ENCODE measurements around the gene LARP6. TPM values are rescaled to one million over a fixed set of nuclear protein-coding genes. Genes with fewer than 3 reads are reported as not detected.
"Not testable (repeated sequence)": the region's sequence is repeated elsewhere in the genome, so short reads cannot be mapped to it uniquely, and the experiment has no call there.

LARP6 gene
- total RNA-seq, 1 donor from 2014 or later: 135 TPM

DNA sequence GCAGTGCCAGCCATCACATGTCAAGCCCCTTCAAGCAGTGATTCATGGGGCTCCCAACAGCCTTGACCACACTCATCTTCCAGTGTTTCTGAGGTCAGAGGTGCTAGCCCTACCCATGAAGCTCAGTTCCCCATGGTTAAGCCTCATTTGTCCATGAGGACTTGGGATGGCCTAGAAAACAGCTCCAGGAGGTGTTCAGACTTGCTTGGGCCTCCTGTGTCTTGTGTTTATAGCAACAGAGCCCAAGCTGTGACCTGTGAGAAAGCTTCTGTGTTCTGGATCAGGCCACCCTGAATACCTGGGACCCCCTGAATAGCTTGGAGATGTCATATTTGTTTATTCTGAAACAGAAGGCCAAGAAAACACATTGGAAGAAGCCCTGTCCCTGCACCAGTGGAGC, 36.7 kb downstream of the LARP6 start:
- TF ChIP-seq CTCF (IDR thresholded peaks at IDR 0.05): no peak
- H3K27me3 Mint-ChIP-seq (ENCODE audit: low read depth): no peaks in the 10 kb centered on the region
- no peak overlapping the region for H3K27ac Mint-ChIP-seq (ENCODE audit: unreplicated experiment)
- no peaks in the 10 kb centered on the region for H3K9me3 Mint-ChIP-seq (ENCODE audit: low read depth)
- no peak for DNase-seq (ENCODE audit: low spot score)
- no peak overlapping the region for H3K4me3 Mint-ChIP-seq (ENCODE audit: unreplicated experiment)
- no peaks in the 10 kb centered on the region for H3K36me3 Mint-ChIP-seq (ENCODE audit: low read depth)
- H3K4me1 Mint-ChIP-seq (ENCODE audit: low read depth): peaks cover under 1% of the 10 kb centered on the region

DNA sequence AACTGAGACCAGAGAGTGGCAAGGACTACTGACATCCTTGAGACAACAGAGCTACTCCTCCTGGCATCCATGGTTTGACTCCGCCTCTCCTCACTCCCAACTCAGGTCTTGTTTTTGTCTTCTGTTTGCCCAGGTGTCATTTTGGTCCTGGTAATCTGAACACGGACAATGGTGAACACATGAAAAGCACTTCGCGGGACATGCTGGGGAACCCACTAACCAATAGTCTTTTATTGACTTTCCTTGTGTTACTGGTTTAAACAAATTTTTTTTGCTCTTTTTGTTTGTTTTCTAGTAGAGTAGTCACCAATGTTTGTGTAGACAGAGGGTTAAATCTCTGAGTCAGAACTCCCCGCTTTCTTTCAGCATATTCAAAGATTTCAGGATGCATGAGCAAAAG, 38.4 kb downstream of the LARP6 start:
- H3K4me3 Mint-ChIP-seq (ENCODE audit: unreplicated experiment): no peak overlapping the region
- H3K4me1 Mint-ChIP-seq (ENCODE audit: low read depth): peaks cover 6% of the 10 kb centered on the region
- no peaks in the 10 kb centered on the region for H3K9me3 Mint-ChIP-seq (ENCODE audit: low read depth)
- no peak for TF ChIP-seq CTCF (IDR thresholded peaks at IDR 0.05)
- H3K36me3 Mint-ChIP-seq (ENCODE audit: low read depth): no peaks in the 10 kb centered on the region
- H3K27me3 Mint-ChIP-seq (ENCODE audit: low read depth): no peaks in the 10 kb centered on the region
- H3K27ac Mint-ChIP-seq (ENCODE audit: unreplicated experiment): no peak overlapping the region
- DNase-seq (ENCODE audit: low spot score): no peak

GRCh38 chr15:70815011-70815410, 38.9 kb downstream of the LARP6 start:
- peaks cover 11% of the 10 kb centered on the region for H3K4me1 Mint-ChIP-seq (ENCODE audit: low read depth)
- H3K4me3 Mint-ChIP-seq (ENCODE audit: unreplicated experiment); H3K9me3 Mint-ChIP-seq (ENCODE audit: low read depth); H3K36me3 Mint-ChIP-seq (ENCODE audit: low read depth); DNase-seq (ENCODE audit: low spot score); H3K27me3 Mint-ChIP-seq (ENCODE audit: low read depth); H3K27ac Mint-ChIP-seq (ENCODE audit: unreplicated experiment): not testable (repeated sequence)

GRCh38 chr15:70812827-70813364, 41.1 kb downstream of the LARP6 start:
- H3K27ac Mint-ChIP-seq (ENCODE audit: unreplicated experiment): no peak overlapping the region
- no peaks in the 10 kb centered on the region for H3K36me3 Mint-ChIP-seq (ENCODE audit: low read depth)
- H3K4me1 Mint-ChIP-seq (ENCODE audit: low read depth): peaks cover 22% of the 10 kb centered on the region
- H3K27me3 Mint-ChIP-seq (ENCODE audit: low read depth): no peaks in the 10 kb centered on the region
- no peak for TF ChIP-seq CTCF (IDR thresholded peaks at IDR 0.05)
- no peak for DNase-seq (ENCODE audit: low spot score)
- H3K4me3 Mint-ChIP-seq (ENCODE audit: unreplicated experiment): no peak overlapping the region
- H3K9me3 Mint-ChIP-seq (ENCODE audit: low read depth): no peaks in the 10 kb centered on the region

DNA sequence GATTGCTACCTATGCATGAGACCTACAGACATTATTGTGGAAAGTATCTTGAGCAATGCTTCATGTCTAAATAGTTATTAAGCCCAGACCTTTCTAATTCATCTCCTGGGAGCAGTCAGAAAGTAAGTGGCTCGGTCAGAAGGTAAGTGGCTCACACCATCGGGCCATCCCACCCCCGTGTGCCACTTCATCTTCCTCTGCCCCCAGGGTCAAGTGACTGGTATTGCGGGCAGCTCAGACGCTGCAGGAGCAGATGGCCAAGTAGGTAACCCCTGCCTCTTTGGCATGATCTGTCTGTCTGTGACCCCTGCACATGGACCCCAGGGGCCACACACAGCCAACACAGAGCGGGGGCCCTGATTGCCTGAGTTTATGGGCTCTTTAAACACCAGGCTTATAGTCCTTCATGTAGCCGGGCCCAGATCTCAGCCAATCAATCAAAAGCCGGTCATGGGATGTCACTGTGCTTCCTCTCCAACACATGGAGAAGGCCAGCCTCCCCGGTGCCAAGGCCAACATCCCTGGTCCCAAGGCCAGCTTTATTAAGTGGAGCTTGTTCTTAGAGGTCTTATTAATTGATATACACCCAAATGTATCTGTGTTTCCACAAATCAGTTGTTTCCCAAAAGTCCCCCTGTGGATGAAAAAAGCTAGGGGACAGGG, 42.9 kb downstream of the LARP6 start:
- H3K27me3 Mint-ChIP-seq (ENCODE audit: low read depth): no peaks in the 10 kb centered on the region
- no peak for DNase-seq (ENCODE audit: low spot score)
- no peaks in the 10 kb centered on the region for H3K36me3 Mint-ChIP-seq (ENCODE audit: low read depth)
- H3K4me1 Mint-ChIP-seq (ENCODE audit: low read depth): peaks cover 40% of the 10 kb centered on the region
- no peak for TF ChIP-seq CTCF (IDR thresholded peaks at IDR 0.05)
- no peak overlapping the region for H3K4me3 Mint-ChIP-seq (ENCODE audit: unreplicated experiment)
- no peak overlapping the region for H3K27ac Mint-ChIP-seq (ENCODE audit: unreplicated experiment)
- no peaks in the 10 kb centered on the region for H3K9me3 Mint-ChIP-seq (ENCODE audit: low read depth)
